CD4-positive, alpha-beta T cell treated with Interleukin-2 at 100 ng/mL for 4 hours (primary cell): ENCODE data around the gene KCNG2.
A peak's percentile ranks its signal among the peaks of the same experiment; 100 is the strongest.

ENCODE experiments used
- DNase-seq: peaks from one replicate; pipeline ENCODE4 v3.0.0-alpha.2; 2020; ENCODE audit warnings: low spot score

The KCNG2 gene

GRCh38 chr18:79911344-79912270 is 113.9 kb downstream of the KCNG2 start:
- DNase-seq = no peak

GRCh38 chr18:79912409-79912991 is 114.8 kb downstream of the KCNG2 start:
- DNase-seq = peak; percentile 3

GRCh38 chr18:79912994-79913831 is 115.5 kb downstream of the KCNG2 start:
- DNase-seq = no peak

- DNase-seq = no peak
Measured at GRCh38 chr18:79914614-79915160, 116.9 kb downstream of the KCNG2 start.

- no peak for DNase-seq
Measured at GRCh38 chr18:79915161-79916127, 117.7 kb downstream of the KCNG2 start.

- DNase-seq = no peak
Measured at GRCh38 chr18:79916128-79916494, 118.4 kb downstream of the KCNG2 start.

GRCh38 chr18:79916546-79917168 is 118.9 kb downstream of the KCNG2 start:
- DNase-seq = no peak

- DNase-seq = no peak
Measured at GRCh38 chr18:79917169-79917852, 119.6 kb downstream of the KCNG2 start.

GRCh38 chr18:79917853-79918614 is 120.3 kb downstream of the KCNG2 start:
- no peak for DNase-seq

GRCh38 chr18:79918615-79919011 is 120.9 kb downstream of the KCNG2 start:
- DNase-seq = no peak

- no peak for DNase-seq
Measured at GRCh38 chr18:79919089-79919488, 121.4 kb downstream of the KCNG2 start.

GRCh38 chr18:79921984-79922965 is 124.5 kb downstream of the KCNG2 start:
- no peak for DNase-seq

GRCh38 chr18:79922971-79923411 is 125.3 kb downstream of the KCNG2 start:
- no peak for DNase-seq

- DNase-seq = no peak
Measured at GRCh38 chr18:79923896-79924585, 126.3 kb downstream of the KCNG2 start.

- no peak for DNase-seq
Measured at GRCh38 chr18:79924814-79925731, 127.3 kb downstream of the KCNG2 start.

- DNase-seq = no peak
Measured at GRCh38 chr18:79926306-79926705, 128.6 kb downstream of the KCNG2 start.
